Measurements from ENCODE around the gene SBF2. TPM values are rescaled to one million over a fixed set of nuclear protein-coding genes. Genes with fewer than 3 reads are reported as not detected.

SBF2 gene
- total and polyA plus RNA-seq, 2 donors: 8.1 to 10.2 TPM

- Histone ChIP-seq H3K9me3 (ENCODE audit: control insufficient read depth in 2 of 2, insufficient read depth in 1 of 2, low read length in 1 of 2) (no peaks in the 10 kb centered on the region), H3K4me1 (ENCODE audit: control insufficient read depth in 2 of 2, insufficient read depth in 2 of 2, low read length in 2 of 2) (no peaks in the 10 kb centered on the region), H3K27me3 (ENCODE audit: control insufficient read depth in 2 of 2, insufficient read depth in 1 of 2, low read length in 1 of 2) (no peaks in the 10 kb centered on the region), H3K36me3 (ENCODE audit: control insufficient read depth in 2 of 2, insufficient read depth in 2 of 2, low read length in 1 of 2) (no peaks in the 10 kb centered on the region), H3K4me3 (ENCODE audit: low read length in 2 of 2) (no peak overlapping the region), H3K27ac (ENCODE audit: low read depth in 1 of 2, low read length in 1 of 2) (no peak overlapping the region)
- 98% methylated on average over 2 of the region's 2 CpGs for WGBS
- DNase-seq (ENCODE audit: low read depth in 6 of 9, low spot score in 9 of 9): no peak
These were observed 325.0 kb downstream of the SBF2 start for GRCh38 chr11:9969068-9969467.

GRCh38 chr11:9962722-9963121 lies 331.3 kb downstream of the SBF2 start:
- H3K36me3 ChIP-seq (ENCODE audit: control insufficient read depth in 2 of 2, insufficient read depth in 2 of 2, low read length in 1 of 2): no peaks in the 10 kb centered on the region
- no peak for DNase-seq (ENCODE audit: low read depth in 6 of 9, low spot score in 9 of 9)
- H3K4me3 ChIP-seq (ENCODE audit: low read length in 2 of 2): no peak overlapping the region
- H3K9me3 ChIP-seq (ENCODE audit: control insufficient read depth in 2 of 2, insufficient read depth in 1 of 2, low read length in 1 of 2): no peaks in the 10 kb centered on the region
- H3K4me1 ChIP-seq (ENCODE audit: control insufficient read depth in 2 of 2, insufficient read depth in 2 of 2, low read length in 2 of 2): no peaks in the 10 kb centered on the region
- H3K27me3 ChIP-seq (ENCODE audit: control insufficient read depth in 2 of 2, insufficient read depth in 1 of 2, low read length in 1 of 2): no peaks in the 10 kb centered on the region
- H3K27ac ChIP-seq (ENCODE audit: low read depth in 1 of 2, low read length in 1 of 2): no peak overlapping the region

- WGBS: 97% methylated on average over 4 of the region's 4 CpGs
- H3K27me3 ChIP-seq (ENCODE audit: control insufficient read depth in 2 of 2, insufficient read depth in 1 of 2, low read length in 1 of 2): no peaks in the 10 kb centered on the region
- no peak overlapping the region for H3K27ac ChIP-seq (ENCODE audit: low read depth in 1 of 2, low read length in 1 of 2)
- H3K36me3 ChIP-seq (ENCODE audit: control insufficient read depth in 2 of 2, insufficient read depth in 2 of 2, low read length in 1 of 2): no peaks in the 10 kb centered on the region
- no peak overlapping the region for H3K4me3 ChIP-seq (ENCODE audit: low read length in 2 of 2)
- DNase-seq (ENCODE audit: low read depth in 6 of 9, low spot score in 9 of 9): no peak
- H3K9me3 ChIP-seq (ENCODE audit: control insufficient read depth in 2 of 2, insufficient read depth in 1 of 2, low read length in 1 of 2): no peaks in the 10 kb centered on the region
- H3K4me1 ChIP-seq (ENCODE audit: control insufficient read depth in 2 of 2, insufficient read depth in 2 of 2, low read length in 2 of 2): no peaks in the 10 kb centered on the region
These were observed 336.9 kb downstream of the SBF2 start for GRCh38 chr11:9957072-9957471.

- Histone ChIP-seq H3K27me3 (ENCODE audit: control insufficient read depth in 2 of 2, insufficient read depth in 1 of 2, low read length in 1 of 2) (no peaks in the 10 kb centered on the region), H3K4me1 (ENCODE audit: control insufficient read depth in 2 of 2, insufficient read depth in 2 of 2, low read length in 2 of 2) (no peaks in the 10 kb centered on the region), H3K27ac (ENCODE audit: low read depth in 1 of 2, low read length in 1 of 2) (no peak overlapping the region), H3K9me3 (ENCODE audit: control insufficient read depth in 2 of 2, insufficient read depth in 1 of 2, low read length in 1 of 2) (no peaks in the 10 kb centered on the region), H3K4me3 (ENCODE audit: low read length in 2 of 2) (no peak overlapping the region), H3K36me3 (ENCODE audit: control insufficient read depth in 2 of 2, insufficient read depth in 2 of 2, low read length in 1 of 2) (no peaks in the 10 kb centered on the region)
- WGBS: 96% methylated on average over 2 of the region's 2 CpGs
- DNase-seq (ENCODE audit: low read depth in 6 of 9, low spot score in 9 of 9): no peak
These were observed 337.5 kb downstream of the SBF2 start for GRCh38 chr11:9956483-9956882.

- H3K36me3 ChIP-seq (ENCODE audit: control insufficient read depth in 2 of 2, insufficient read depth in 2 of 2, low read length in 1 of 2): no peaks in the 10 kb centered on the region
- no peak for DNase-seq (ENCODE audit: low read depth in 6 of 9, low spot score in 9 of 9)
- 99% methylated on average over 1 of the region's 1 CpG for WGBS
- no peak overlapping the region for H3K4me3 ChIP-seq (ENCODE audit: low read length in 2 of 2)
- no peaks in the 10 kb centered on the region for H3K4me1 ChIP-seq (ENCODE audit: control insufficient read depth in 2 of 2, insufficient read depth in 2 of 2, low read length in 2 of 2)
- no peaks in the 10 kb centered on the region for H3K27me3 ChIP-seq (ENCODE audit: control insufficient read depth in 2 of 2, insufficient read depth in 1 of 2, low read length in 1 of 2)
- H3K27ac ChIP-seq (ENCODE audit: low read depth in 1 of 2, low read length in 1 of 2): no peak overlapping the region
- H3K9me3 ChIP-seq (ENCODE audit: control insufficient read depth in 2 of 2, insufficient read depth in 1 of 2, low read length in 1 of 2): no peaks in the 10 kb centered on the region
These were observed 338.6 kb downstream of the SBF2 start for GRCh38 chr11:9955391-9955790.

GRCh38 chr11:9953994-9954626 lies 339.9 kb downstream of the SBF2 start:
- H3K4me1 ChIP-seq (ENCODE audit: control insufficient read depth in 2 of 2, insufficient read depth in 2 of 2, low read length in 2 of 2): no peaks in the 10 kb centered on the region
- no peak overlapping the region for H3K27ac ChIP-seq (ENCODE audit: low read depth in 1 of 2, low read length in 1 of 2)
- no peaks in the 10 kb centered on the region for H3K27me3 ChIP-seq (ENCODE audit: control insufficient read depth in 2 of 2, insufficient read depth in 1 of 2, low read length in 1 of 2)
- H3K4me3 ChIP-seq (ENCODE audit: low read length in 2 of 2): no peak overlapping the region
- no peak for DNase-seq (ENCODE audit: low read depth in 6 of 9, low spot score in 9 of 9)
- no peaks in the 10 kb centered on the region for H3K36me3 ChIP-seq (ENCODE audit: control insufficient read depth in 2 of 2, insufficient read depth in 2 of 2, low read length in 1 of 2)
- 95% methylated on average over 3 of the region's 3 CpGs for WGBS
- no peaks in the 10 kb centered on the region for H3K9me3 ChIP-seq (ENCODE audit: control insufficient read depth in 2 of 2, insufficient read depth in 1 of 2, low read length in 1 of 2)

- H3K4me1 ChIP-seq (ENCODE audit: control insufficient read depth in 2 of 2, insufficient read depth in 2 of 2, low read length in 2 of 2): no peaks in the 10 kb centered on the region
- no peaks in the 10 kb centered on the region for H3K36me3 ChIP-seq (ENCODE audit: control insufficient read depth in 2 of 2, insufficient read depth in 2 of 2, low read length in 1 of 2)
- no peaks in the 10 kb centered on the region for H3K9me3 ChIP-seq (ENCODE audit: control insufficient read depth in 2 of 2, insufficient read depth in 1 of 2, low read length in 1 of 2)
- WGBS: 98% methylated on average over 3 of the region's 3 CpGs
- no peaks in the 10 kb centered on the region for H3K27me3 ChIP-seq (ENCODE audit: control insufficient read depth in 2 of 2, insufficient read depth in 1 of 2, low read length in 1 of 2)
- no peak for DNase-seq (ENCODE audit: low read depth in 6 of 9, low spot score in 9 of 9)
- no peak overlapping the region for H3K27ac ChIP-seq (ENCODE audit: low read depth in 1 of 2, low read length in 1 of 2)
- H3K4me3 ChIP-seq (ENCODE audit: low read length in 2 of 2): no peak overlapping the region
These were observed 341.4 kb downstream of the SBF2 start for GRCh38 chr11:9952511-9953196.

- WGBS: 93% methylated on average over 1 of the region's 1 CpG
These were observed 342.2 kb downstream of the SBF2 start for GRCh38 chr11:9951807-9952206.

GRCh38 chr11:9950462-9950861 lies 343.6 kb downstream of the SBF2 start:
- no peak for DNase-seq (ENCODE audit: low read depth in 6 of 9, low spot score in 9 of 9)
- no peak overlapping the region for H3K4me3 ChIP-seq (ENCODE audit: low read length in 2 of 2)
- H3K27me3 ChIP-seq (ENCODE audit: control insufficient read depth in 2 of 2, insufficient read depth in 1 of 2, low read length in 1 of 2): no peaks in the 10 kb centered on the region
- H3K4me1 ChIP-seq (ENCODE audit: control insufficient read depth in 2 of 2, insufficient read depth in 2 of 2, low read length in 2 of 2): no peaks in the 10 kb centered on the region
- H3K36me3 ChIP-seq (ENCODE audit: control insufficient read depth in 2 of 2, insufficient read depth in 2 of 2, low read length in 1 of 2): no peaks in the 10 kb centered on the region
- H3K27ac ChIP-seq (ENCODE audit: low read depth in 1 of 2, low read length in 1 of 2): no peak overlapping the region
- no peaks in the 10 kb centered on the region for H3K9me3 ChIP-seq (ENCODE audit: control insufficient read depth in 2 of 2, insufficient read depth in 1 of 2, low read length in 1 of 2)
- 97% methylated on average over 3 of the region's 3 CpGs for WGBS

More at GRCh38 chr11:9951807-9952206, 342.2 kb downstream of the SBF2 start:
- no peak overlapping the region for H3K4me3 ChIP-seq (ENCODE audit: low read length in 2 of 2)
- H3K36me3 ChIP-seq (ENCODE audit: control insufficient read depth in 2 of 2, insufficient read depth in 2 of 2, low read length in 1 of 2): no peaks in the 10 kb centered on the region
- H3K27me3 ChIP-seq (ENCODE audit: control insufficient read depth in 2 of 2, insufficient read depth in 1 of 2, low read length in 1 of 2): no peaks in the 10 kb centered on the region
- DNase-seq (ENCODE audit: low read depth in 6 of 9, low spot score in 9 of 9): no peak
- H3K27ac ChIP-seq (ENCODE audit: low read depth in 1 of 2, low read length in 1 of 2): no peak overlapping the region
- H3K4me1 ChIP-seq (ENCODE audit: control insufficient read depth in 2 of 2, insufficient read depth in 2 of 2, low read length in 2 of 2): no peaks in the 10 kb centered on the region
- H3K9me3 ChIP-seq (ENCODE audit: control insufficient read depth in 2 of 2, insufficient read depth in 1 of 2, low read length in 1 of 2): no peaks in the 10 kb centered on the region

Measured in thymus (tissue), 11 donors.